Measurements from ENCODE around the gene C4orf50.

The C4orf50 gene

DNA sequence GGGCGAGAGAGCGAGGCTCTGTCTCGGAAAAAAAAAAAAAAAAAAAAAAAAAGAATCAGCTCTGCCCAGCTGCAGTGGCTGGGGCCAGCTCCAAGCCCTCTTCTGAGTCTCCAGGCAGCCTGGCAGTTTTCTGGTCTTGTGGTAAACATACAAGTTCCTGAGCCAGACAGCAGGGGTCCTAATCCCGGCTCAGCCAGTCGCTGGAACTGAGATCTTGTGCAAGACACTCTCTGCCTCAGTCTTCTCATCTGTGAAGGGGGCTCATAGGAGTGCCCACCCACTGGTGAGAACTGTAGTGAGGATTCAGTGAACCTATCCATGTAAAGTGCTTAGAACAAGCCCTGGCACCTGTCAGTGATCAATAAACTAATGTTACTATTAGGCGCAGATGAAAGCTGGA, 41.8 kb downstream of the C4orf50 start:
- Mint-ChIP-seq H3K4me1 (no peaks in the 10 kb centered on the region), H3K27ac (no peak overlapping the region), H3K27me3 (peaks cover 28% of the 10 kb centered on the region), H3K4me3 (no peak overlapping the region), H3K9me3 (no peaks in the 10 kb centered on the region)
- ATAC-seq (no peak), DNase-seq (no peak)

DNA sequence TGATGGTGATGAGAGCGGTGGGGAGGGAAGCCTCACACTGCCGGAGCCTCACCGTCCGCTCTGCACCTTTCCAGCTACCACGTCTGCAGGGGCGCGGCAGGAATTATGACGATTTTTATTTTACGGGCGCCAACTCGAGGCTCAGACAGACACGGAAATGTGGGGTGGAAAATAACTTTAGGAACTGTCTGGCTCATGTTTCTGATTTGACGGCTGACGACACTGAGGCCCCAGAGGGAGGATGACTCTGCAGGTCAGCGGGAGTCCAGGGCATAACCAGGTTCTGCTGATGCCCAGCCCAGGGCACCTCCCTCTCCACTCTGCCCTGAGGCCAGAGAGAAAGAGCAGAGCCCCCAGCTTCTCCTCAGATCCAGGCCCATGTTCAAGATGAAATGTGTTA, 43.9 kb downstream of the C4orf50 start:
- Mint-ChIP-seq H3K27ac (no peak overlapping the region), H3K4me1 (no peaks in the 10 kb centered on the region), H3K4me3 (no peak overlapping the region), H3K9me3 (no peaks in the 10 kb centered on the region), H3K27me3 (peaks cover 17% of the 10 kb centered on the region)
- DNase-seq: no peak
- no peak for ATAC-seq

DNA sequence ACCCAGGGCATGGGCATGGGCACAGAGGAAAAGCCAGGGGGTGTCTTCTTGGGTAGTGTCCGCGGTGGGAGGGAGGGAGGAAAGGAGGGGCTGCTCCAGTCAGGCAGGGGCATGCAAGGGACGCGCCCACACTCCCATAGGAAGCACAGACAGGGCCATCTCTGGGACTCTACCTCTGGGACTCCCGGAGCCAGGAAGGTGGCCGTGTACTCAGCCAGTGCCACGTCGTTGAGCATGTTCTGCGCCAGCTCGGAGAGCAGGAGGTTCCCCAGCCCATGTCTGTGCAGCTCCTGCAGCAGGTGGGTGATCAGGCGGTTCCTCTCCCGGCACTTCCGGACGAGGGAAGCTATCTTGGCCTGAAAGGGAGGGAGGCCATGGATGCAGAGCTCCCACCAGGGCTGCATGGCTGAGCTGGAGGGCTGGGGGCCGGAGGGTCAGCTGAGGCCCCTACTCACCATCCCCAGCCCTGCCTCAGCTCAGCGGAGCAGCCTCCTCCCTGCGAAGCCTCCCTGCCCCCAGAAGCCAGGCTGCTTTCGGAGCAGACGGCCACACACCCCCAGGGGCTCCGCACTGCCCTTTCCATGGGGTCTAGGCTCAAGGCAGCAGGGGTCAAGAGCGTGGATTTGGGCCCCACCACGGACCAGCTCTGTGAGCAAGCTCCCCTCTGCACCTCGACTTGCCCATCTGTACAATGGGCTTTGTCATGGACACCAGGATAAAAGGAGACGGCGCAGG, 44.6 kb downstream of the C4orf50 start:
- H3K4me1 Mint-ChIP-seq: no peaks in the 10 kb centered on the region
- no peak overlapping the region for H3K4me3 Mint-ChIP-seq
- no peak overlapping the region for H3K27ac Mint-ChIP-seq
- H3K9me3 Mint-ChIP-seq: no peaks in the 10 kb centered on the region
- H3K27me3 Mint-ChIP-seq: peaks cover 12% of the 10 kb centered on the region
- DNase-seq (no peak), ATAC-seq (peak; percentile 15)

DNA sequence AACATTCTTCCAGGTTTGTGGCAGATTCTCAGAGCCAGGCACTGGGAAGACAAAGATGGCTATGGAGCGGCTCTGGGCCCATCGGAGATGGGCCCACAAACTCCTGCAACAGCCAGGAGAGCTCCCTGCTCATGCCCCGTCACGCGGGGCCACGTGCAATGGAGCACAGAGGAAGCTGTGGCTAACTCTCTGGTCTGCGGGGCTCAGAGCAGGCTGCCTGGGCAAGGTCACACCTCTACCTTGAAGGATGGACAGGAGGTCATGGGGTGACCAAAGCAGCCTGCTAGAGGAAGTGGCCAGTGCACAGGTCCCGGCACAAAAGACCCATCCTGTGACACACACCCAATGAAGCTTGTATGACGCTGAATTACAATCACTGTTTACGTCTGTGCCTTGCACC, 45.2 kb downstream of the C4orf50 start:
- Mint-ChIP-seq H3K27ac (no peak overlapping the region), H3K4me3 (no peak overlapping the region), H3K27me3 (peaks cover 9% of the 10 kb centered on the region), H3K9me3 (no peaks in the 10 kb centered on the region), H3K4me1 (no peaks in the 10 kb centered on the region)
- DNase-seq (no peak), ATAC-seq (no peak)

DNA sequence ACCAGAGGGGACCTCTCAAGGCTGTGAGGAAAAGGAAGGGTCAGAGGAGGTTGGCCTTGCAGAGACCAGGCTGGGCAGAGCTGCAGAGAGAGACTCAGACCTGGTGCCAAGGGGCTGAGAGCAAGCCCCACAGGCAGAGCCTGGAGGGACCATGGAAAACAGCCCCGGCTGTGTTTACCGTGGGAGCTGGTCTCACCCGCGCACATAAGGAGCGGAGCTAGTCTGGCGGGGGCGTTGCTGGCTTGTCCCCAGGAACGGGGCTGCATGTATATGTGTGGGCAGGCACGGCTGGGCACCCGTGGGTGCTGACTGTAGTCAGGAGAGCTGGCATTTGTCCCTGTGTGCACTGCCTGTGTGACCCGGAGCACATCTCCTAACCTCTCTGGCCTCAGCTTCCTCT, 45.7 kb downstream of the C4orf50 start:
- ATAC-seq (no peak), DNase-seq (no peak)
- H3K4me1 Mint-ChIP-seq: no peaks in the 10 kb centered on the region
- no peaks in the 10 kb centered on the region for H3K9me3 Mint-ChIP-seq
- no peak overlapping the region for H3K27ac Mint-ChIP-seq
- peaks cover 9% of the 10 kb centered on the region for H3K27me3 Mint-ChIP-seq
- H3K4me3 Mint-ChIP-seq: no peak overlapping the region

DNA sequence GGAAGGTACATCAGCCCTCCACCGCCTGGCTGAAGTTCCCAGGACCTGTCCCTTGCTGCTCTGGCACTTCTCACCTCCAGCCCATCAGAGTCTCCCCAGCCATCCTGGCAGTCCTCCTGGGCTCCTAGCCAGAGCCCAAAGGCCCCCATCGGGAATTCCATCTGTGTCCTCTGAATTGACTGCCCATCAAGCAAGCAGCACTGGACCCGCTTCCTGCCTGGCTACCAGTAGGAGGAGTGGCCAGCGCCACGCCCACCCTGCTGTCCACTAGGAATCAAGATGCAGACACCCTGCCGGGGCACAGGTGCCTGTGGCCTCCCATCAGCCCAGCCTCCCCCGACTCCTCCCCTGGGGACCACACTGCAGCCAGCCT, 47.2 kb downstream of the C4orf50 start:
- Mint-ChIP-seq H3K9me3 (no peaks in the 10 kb centered on the region), H3K4me3 (no peak overlapping the region), H3K27me3 (peaks cover 9% of the 10 kb centered on the region), H3K27ac (no peak overlapping the region), H3K4me1 (no peaks in the 10 kb centered on the region)
- no peak for DNase-seq
- no peak for ATAC-seq

DNA sequence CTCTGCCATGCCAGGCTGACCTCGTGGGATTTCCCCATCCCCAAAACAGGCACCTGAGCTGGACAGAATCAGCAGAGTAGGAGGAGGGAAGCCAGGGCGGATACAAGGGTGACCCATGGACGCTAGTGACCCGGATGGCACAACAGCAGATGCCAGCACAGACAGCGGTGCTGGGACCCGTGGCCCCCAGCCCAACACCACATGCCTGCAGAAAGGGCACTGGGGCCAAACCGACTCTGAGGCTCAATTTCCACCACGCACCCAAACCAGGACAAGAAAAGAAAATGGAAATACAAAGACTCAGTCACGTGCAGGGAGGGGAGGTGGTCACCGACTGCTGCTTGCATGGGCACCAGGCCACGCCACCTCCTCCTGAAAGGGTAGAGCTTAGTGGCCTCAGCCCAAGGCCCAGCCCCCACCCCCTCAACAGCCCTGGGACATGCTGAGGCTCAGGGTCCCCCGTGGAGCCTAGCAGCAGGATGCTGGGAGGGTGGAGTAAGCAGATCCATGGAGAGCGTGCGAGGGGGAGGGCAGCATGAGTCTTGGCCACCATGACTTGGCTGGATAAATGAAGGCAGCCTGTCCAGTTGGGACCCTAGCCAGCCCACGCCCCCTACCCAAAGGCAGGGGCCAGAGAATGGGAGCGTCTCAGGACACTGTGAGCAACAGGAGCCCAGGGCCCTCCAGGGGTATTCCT, 47.7 kb downstream of the C4orf50 start:
- H3K4me3 Mint-ChIP-seq: no peak overlapping the region

DNA sequence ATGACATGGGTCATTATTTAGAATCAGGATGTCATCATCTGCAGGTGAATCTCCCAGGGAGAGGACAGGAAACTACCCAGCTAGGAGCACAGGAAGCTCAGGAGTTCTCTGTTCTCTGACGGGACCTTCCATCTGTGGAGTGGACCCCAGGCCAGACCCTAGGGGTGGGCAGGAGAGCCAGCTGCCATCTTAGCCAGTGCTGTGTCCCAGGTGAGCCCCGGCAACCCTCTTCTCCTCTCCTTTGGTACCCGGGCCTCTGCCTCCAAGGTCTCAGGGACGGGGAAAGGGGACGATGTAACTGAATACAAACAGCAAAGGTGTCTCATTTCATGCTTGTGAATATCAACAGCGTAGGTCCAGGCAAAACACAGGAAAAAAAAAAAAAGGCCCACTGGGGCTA, 48.5 kb downstream of the C4orf50 start:
- no peaks in the 10 kb centered on the region for H3K9me3 Mint-ChIP-seq
- DNase-seq: no peak
- H3K27me3 Mint-ChIP-seq: peaks cover 9% of the 10 kb centered on the region
- no peaks in the 10 kb centered on the region for H3K4me1 Mint-ChIP-seq
- H3K4me3 Mint-ChIP-seq: no peak overlapping the region
- H3K27ac Mint-ChIP-seq: no peak overlapping the region
- ATAC-seq: no peak

More for the DNA sequence above, 47.7 kb downstream of the C4orf50 start:
- H3K27me3 Mint-ChIP-seq: peaks cover 9% of the 10 kb centered on the region
- ATAC-seq: no peak
- H3K4me1 Mint-ChIP-seq: no peaks in the 10 kb centered on the region
- DNase-seq: no peak
- H3K9me3 Mint-ChIP-seq: no peaks in the 10 kb centered on the region
- H3K27ac Mint-ChIP-seq: peak overlapping the region in 1 of 2 donors; percentile 77

DNA sequence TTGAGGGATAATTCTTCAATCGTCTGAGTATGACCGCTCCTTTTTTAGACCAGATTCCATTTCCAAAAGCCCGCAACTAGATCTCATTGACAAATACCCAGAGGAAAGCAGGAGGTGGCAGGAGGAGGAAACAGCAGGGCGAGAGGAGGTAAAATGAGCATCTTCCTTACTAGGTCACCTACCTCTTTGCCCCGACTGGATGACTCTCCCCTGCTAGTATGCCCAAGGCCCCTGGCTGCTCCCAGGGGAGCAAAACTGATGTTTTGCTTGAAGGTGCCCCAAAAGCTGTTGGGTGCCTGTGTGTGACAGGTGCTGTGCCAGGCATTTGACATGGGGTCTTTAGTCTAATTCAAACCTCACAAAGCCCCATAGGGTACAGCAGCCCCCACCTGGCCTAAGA, 48.9 kb downstream of the C4orf50 start:
- Mint-ChIP-seq H3K9me3 (no peaks in the 10 kb centered on the region), H3K27me3 (peaks cover 9% of the 10 kb centered on the region), H3K4me3 (no peak overlapping the region), H3K27ac (peak overlapping the region in 1 of 2 donors; percentile 60), H3K4me1 (no peaks in the 10 kb centered on the region)
- ATAC-seq: no peak
- DNase-seq: no peak

DNA sequence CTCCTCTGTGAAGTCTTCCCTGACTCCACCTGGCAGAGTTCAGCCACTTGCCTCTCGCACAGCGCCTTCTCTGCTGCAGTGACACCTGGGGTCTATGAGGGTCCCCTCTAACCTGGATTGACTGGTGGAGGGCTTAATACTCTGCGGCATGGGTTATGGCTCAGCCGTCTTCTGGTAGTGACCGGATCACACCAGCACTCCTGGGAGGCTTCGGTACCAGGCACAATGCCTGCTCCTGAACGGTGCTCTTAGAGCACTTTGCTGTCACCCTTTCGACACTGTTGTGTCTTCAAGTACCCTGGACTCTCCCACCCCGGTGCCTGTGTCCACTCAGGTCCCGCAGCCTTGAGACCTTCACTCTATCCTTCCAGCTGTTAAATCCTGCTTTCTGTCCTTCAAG, 50.0 kb downstream of the C4orf50 start:
- DNase-seq (no peak), ATAC-seq (no peak)
- Mint-ChIP-seq H3K27me3 (peaks cover 16% of the 10 kb centered on the region), H3K27ac (no peak overlapping the region), H3K4me3 (no peak overlapping the region), H3K4me1 (no peaks in the 10 kb centered on the region), H3K9me3 (no peaks in the 10 kb centered on the region)

DNA sequence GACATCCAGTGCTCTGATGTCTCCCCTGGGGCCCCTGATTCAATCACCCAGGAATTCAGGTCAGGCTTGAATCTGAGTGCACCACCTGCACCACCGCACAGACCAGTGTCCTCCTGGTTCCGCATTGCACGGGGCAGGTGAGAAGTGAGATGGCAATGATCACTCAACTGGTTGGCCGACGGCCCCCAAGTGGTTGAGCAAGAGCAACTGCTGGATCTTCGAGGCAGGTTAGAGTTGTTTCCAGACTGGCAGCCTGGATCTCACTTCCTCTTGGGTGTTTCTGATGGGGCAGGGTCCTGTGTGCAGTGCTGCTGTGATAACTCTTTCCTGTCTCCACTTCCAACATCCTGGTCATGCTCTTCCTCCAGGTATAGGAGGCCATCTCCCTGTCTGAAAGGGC, 50.4 kb downstream of the C4orf50 start:
- Mint-ChIP-seq H3K27ac (no peak overlapping the region), H3K4me3 (no peak overlapping the region)

DNA sequence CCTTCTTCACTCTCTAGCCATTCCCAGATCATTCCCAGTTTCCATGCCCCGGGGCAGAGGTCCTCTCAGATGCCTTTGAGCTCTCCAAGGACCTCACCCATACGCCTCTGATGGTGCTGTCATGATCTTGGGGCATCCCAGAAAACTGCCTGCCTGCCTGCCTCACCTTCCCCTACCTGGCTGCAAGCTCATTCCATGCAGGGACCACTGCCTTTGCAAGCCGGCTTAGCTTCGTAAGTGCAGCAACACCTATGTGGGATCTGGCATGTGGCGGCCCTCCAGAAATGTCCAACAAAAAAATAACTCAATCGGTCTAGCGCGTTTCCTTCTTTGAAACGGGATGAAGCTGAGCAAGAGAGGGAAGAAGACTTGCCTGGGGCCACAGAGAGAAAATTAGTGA, 53.0 kb downstream of the C4orf50 start:
- Mint-ChIP-seq H3K27me3 (peaks cover 8% of the 10 kb centered on the region), H3K9me3 (no peaks in the 10 kb centered on the region), H3K27ac (peak overlapping the region in 1 of 2 donors; percentile 10), H3K4me3 (no peak overlapping the region), H3K4me1 (no peaks in the 10 kb centered on the region)
- DNase-seq: no peak
- no peak for ATAC-seq

More for the DNA sequence above, 50.4 kb downstream of the C4orf50 start:
- Mint-ChIP-seq H3K27me3 (peaks cover 16% of the 10 kb centered on the region), H3K4me1 (no peaks in the 10 kb centered on the region), H3K9me3 (no peaks in the 10 kb centered on the region)
- ATAC-seq: no peak
- no peak for DNase-seq

DNA sequence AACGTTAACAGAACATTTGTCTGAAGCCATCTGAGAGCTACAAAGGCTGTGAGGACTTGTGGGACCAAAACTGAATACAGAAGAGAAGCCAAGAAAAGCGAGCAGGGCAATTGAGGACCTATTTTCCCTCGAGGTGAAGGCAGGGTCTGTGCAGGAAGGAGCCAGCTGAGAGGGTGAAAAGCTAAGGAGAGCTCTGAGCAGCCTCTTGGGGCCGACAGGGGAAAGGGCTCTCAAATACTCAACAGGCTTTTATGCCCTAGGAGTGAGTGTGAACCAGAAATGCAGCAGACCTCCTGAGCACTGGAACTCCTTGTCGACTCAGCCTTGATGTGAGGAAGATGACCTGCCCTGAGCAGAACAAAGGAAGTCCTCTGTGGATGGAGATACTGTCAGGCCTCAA, 54.2 kb downstream of the C4orf50 start:
- H3K9me3 Mint-ChIP-seq: no peaks in the 10 kb centered on the region
- peaks cover 8% of the 10 kb centered on the region for H3K27me3 Mint-ChIP-seq
- H3K4me3 Mint-ChIP-seq: no peak overlapping the region
- DNase-seq: no peak
- no peaks in the 10 kb centered on the region for H3K4me1 Mint-ChIP-seq
- no peak overlapping the region for H3K27ac Mint-ChIP-seq
- ATAC-seq: no peak

DNA sequence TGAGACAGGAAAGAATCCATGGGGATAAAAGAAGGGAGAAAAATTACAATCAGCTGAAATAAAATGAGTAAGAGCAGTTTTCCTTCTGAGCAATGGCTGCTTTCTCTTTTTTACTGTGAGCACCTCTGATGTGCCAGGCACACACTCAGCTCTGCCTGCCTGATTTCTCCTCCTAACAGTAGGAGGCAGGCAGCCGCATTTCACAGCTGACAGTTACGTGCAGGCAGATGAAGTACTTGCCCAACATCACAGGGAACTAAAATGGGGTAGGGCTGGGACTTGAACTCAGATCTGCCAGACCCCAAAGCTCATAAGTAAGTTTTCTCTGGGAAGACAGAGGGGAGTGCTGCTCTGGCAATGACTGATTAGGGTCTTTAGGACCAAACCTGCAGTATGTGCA, 54.6 kb downstream of the C4orf50 start:
- DNase-seq: no peak
- Mint-ChIP-seq H3K4me1 (no peaks in the 10 kb centered on the region), H3K4me3 (no peak overlapping the region), H3K27ac (no peak overlapping the region), H3K9me3 (no peaks in the 10 kb centered on the region), H3K27me3 (peaks cover 8% of the 10 kb centered on the region)
- no peak for ATAC-seq

DNA sequence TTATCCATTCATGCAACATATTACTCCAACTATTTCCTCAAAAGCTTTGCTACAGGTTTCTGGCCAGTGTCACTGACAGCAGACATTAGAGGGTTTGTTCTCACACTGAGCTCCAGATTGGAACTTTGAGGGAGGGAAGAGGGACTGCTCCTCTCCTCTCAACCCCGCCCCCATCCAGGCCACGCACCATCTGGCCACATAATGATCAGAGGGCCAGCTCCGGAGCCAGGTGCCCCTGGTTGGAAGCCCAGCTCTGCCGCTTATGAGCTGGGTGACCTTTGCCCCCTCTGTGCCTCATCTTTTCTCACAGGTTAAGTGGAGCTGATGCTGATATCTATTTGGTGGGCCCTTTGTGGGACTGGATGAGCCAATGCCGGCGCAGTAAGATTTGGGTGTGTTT, 55.8 kb downstream of the C4orf50 start:
- Mint-ChIP-seq H3K9me3 (no peaks in the 10 kb centered on the region), H3K4me3 (no peak overlapping the region), H3K27ac (no peak overlapping the region), H3K27me3 (peaks cover 8% of the 10 kb centered on the region), H3K4me1 (no peaks in the 10 kb centered on the region)
- no peak for DNase-seq
- no peak for ATAC-seq

DNA sequence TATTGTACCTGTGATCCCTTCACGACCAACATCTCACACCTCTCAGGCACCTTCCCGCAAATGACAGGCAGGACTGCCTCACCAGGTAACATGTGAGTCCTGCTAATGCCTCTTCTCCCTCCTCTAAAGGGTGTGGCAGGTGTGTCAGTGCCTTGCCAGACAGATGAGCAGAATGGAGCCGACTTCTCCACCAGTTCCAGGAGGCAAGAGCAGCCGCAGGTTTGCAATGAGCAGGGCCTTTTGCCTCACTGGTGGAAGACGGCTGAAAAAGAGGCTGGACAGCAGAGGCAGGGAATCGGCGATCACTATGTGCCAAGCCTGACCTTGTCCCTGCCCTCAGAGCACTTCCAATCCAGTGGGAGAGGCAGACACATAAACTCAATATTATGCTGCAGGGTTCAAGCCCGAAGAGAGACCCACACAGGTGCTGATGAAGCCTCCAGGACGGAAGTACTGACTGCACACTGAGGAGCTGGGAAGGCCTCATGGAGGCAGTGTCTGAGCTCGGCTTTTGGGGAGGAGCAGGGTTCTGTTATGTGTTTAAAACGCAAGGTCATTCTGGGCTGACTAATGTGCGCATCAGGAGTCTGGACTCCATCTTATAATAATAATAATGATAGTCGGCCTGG, 57.9 kb downstream of the C4orf50 start:
- Mint-ChIP-seq H3K27ac (peak overlapping the region in 1 of 2 donors; percentile 62), H3K4me1 (peaks cover 11% of the 10 kb centered on the region), H3K4me3 (no peak overlapping the region)

More for the DNA sequence above, 57.9 kb downstream of the C4orf50 start:
- ATAC-seq: no peak
- Mint-ChIP-seq H3K27me3 (peaks cover 15% of the 10 kb centered on the region), H3K9me3 (no peaks in the 10 kb centered on the region)
- DNase-seq: no peak

Data from stimulated activated naive CD8-positive, alpha-beta T cell treated with anti-CD3 and anti-CD28 coated beads, Interleukin-15, amount 100 ng/mL, for 72 hours (primary cell).